KOPT-K1 (cell line): ENCODE measurements around the gene ARPC5.
"Not testable (repeated sequence)": the region's sequence is repeated elsewhere in the genome, so short reads cannot be mapped to it uniquely, and the experiment has no call there.

ENCODE experiments used
- H3K27ac ChIP-seq: fragments of 200-600 bp; sonication (generic); 2 replicates; pipeline ENCODE4 v1.5.1; 2016; ENCODE audit warnings: antibody characterized with exemption, mild to moderate bottlenecking, low read depth, low read length; ENCODE audit not compliant: poor library complexity, severe bottlenecking
- H3K36me3 ChIP-seq: fragments of 200-600 bp; sonication (generic); 2 replicates; pipeline ENCODE4 v1.5.1; 2017; ENCODE audit warnings: antibody characterized with exemption, mild to moderate bottlenecking, low read length, moderate library complexity; ENCODE audit not compliant: insufficient read depth
- H3K9me3 ChIP-seq: fragments of 200-600 bp; sonication (generic); 2 replicates; pipeline ENCODE4 v1.5.1; 2017; ENCODE audit warnings: antibody characterized with exemption, low read length, mild to moderate bottlenecking; ENCODE audit not compliant: insufficient read depth, poor library complexity, severe bottlenecking

ARPC5 gene

DNA sequence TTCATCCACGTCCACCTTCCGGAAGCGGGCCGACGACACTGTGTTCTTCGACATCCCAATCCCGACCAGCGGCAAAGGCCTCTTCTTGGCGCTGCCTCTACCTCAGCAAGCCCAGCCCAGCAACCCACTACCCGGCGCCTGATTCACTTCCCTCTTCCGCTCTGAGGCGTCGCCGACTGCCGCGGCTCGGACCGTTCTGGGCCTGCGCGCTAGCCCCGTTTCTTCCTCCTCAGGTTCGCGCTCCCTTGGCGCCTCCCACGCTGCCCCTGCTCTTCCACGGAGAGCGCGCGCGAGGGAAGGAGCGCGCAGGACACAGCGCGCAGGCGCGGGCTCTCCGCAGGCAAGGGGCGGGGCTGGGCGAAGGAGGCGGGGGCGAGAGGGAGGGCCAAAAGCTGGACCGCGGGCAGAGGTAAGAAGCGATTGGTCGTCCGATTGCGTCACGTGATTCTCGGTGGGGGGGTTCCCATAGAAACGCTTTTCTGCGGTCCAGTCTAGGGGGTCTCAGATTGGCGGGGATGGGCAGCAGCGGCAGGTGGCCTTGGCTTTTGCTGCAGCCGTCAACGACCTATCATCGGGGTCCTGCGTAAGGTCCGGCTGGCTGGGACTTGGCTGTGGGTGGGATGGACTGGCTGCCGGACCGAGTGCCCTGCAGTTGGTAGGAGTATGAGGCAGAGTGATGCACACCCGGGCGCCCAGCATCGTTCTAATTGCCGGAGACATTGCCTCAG is at the start of gene ARPC5:
Gene ARPC5, minus strand, starts transcription at position 178 of the 728 bp plus-strand sequence. Its CDS starts 124 bp downstream, at position 54.
- H3K9me3 ChIP-seq = no peaks in the 10 kb centered on the region
- peak within 1 kb of the TSS; percentile 75 for H3K27ac ChIP-seq
- H3K36me3 ChIP-seq = peaks cover 19% of the 10 kb centered on the region

DNA sequence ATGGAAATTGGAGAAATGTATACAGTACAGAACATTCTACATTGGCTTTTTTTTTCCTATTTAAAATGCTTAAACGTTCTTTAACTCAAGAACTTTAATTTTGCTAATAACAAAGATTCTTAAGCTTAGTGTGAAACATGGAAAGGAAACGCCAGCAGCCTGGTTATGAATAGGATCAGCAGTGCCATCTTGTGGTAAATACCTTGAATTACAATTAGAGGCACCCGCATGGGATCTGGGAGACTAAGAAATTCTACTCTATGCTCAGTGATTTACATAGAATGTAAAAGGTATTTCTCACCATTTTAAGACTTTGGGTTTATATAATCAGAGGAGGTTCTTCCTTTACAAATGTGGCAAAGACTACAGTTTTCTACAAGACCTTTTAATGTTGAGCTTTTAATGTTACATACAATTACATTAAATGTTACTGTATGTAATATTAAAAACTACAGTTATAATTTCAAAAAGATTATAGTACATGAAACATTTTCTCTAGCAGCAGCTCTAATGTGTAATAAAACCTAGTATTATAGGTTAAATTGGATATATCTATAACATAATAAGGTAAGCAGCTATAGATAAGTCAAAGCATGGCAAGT is 49.6 kb upstream of the ARPC5 start:
- no peaks in the 10 kb centered on the region for H3K9me3 ChIP-seq
- H3K27ac ChIP-seq = no peak overlapping the region
- H3K36me3 ChIP-seq = no peaks in the 10 kb centered on the region

GRCh38 chr1:183679363-183679762 is 43.8 kb upstream of the ARPC5 start:
- H3K36me3 ChIP-seq, H3K9me3 ChIP-seq, H3K27ac ChIP-seq: not testable (repeated sequence)

DNA sequence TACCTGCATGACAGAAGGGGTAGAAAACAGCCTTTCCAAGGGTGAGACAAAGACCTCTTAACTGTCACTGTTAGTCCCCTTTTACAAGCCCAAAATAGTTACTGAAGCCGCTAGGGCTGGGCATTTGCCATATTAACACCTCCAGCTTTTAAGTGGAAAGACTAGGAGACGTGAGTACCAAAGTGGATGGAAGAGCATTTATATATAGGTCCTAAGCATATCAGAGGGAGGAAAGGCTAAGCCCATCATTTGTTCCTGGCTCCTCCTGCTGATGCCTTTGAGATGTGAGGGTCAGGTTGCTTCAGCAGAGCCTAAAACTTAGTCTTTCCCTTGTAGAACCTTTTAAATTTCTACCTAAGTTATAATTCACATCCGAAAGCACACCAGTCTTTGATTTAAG is 43.2 kb upstream of the ARPC5 start:
- H3K9me3 ChIP-seq = no peaks in the 10 kb centered on the region
- no peaks in the 10 kb centered on the region for H3K36me3 ChIP-seq
- no peak overlapping the region for H3K27ac ChIP-seq

GRCh38 chr1:183676586-183677189 is 41.1 kb upstream of the ARPC5 start:
- no peak overlapping the region for H3K27ac ChIP-seq
- H3K9me3 ChIP-seq = peaks cover 1% of the 10 kb centered on the region
- H3K36me3 ChIP-seq = no peaks in the 10 kb centered on the region

DNA sequence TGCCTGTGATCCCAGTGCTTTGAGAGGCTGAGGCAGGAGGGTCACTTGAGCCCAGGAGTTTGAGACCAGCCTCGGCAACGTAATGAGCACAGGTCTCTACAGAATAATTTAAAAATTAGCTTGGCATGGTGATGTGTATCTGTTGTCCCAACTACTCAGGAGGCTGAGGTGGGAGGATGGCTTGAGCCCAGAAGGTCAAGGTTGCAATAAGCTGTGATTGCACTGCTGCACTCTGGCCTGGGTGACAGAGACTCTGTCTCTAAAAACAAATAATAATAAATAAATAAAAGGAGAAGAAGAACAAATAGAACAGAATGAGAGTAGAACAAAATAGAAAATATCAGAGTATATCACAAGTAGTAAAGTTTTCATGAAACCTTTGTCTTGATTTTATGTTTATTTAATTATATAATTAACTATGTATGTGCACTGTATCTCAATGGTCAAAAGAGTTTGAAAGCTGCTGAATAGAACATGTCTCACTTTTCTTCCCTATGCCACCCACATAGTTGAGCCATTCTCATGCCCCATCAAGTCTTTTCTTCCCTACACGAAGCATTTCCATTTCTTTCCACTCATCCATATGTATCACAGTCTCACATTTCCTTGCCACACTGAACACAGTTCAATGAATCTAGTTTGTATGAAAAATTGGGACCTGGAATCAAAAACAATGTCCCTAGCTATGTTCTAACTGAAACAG is 40.5 kb upstream of the ARPC5 start:
- H3K36me3 ChIP-seq = no peaks in the 10 kb centered on the region
- H3K9me3 ChIP-seq = peaks cover 8% of the 10 kb centered on the region
- H3K27ac ChIP-seq = no peak overlapping the region

DNA sequence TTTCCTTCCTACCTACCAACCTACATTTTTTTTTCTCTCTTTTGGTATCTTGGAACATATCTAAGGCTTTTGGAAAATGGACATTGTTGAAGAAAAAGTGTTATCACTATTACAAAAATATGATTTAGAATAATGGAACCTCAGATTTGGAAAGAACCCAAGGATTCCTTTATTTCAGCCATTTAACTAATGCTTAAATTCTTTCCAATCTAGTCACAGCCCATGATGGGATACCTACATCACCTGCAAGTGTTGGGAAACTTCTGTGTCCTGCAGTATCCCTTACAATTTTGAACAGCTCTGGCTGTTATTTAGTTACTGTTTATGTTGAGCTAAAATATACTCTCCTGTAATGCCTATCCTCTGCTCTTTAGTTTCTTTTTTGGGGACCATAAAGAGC is 39.8 kb upstream of the ARPC5 start:
- no peaks in the 10 kb centered on the region for H3K36me3 ChIP-seq

GRCh38 chr1:183674886-183675285 is 39.3 kb upstream of the ARPC5 start:
- H3K9me3 ChIP-seq = peaks cover 19% of the 10 kb centered on the region
- no peak overlapping the region for H3K27ac ChIP-seq
- H3K36me3 ChIP-seq = no peaks in the 10 kb centered on the region

More for the DNA sequence above, 39.8 kb upstream of the ARPC5 start:
- Histone ChIP-seq H3K9me3 (peaks cover 15% of the 10 kb centered on the region), H3K27ac (no peak overlapping the region)

- H3K27ac ChIP-seq = no peak overlapping the region
- H3K36me3 ChIP-seq = no peaks in the 10 kb centered on the region
- H3K9me3 ChIP-seq = peaks cover 19% of the 10 kb centered on the region
These were observed 38.8 kb upstream of the ARPC5 start for GRCh38 chr1:183674339-183674738.

DNA sequence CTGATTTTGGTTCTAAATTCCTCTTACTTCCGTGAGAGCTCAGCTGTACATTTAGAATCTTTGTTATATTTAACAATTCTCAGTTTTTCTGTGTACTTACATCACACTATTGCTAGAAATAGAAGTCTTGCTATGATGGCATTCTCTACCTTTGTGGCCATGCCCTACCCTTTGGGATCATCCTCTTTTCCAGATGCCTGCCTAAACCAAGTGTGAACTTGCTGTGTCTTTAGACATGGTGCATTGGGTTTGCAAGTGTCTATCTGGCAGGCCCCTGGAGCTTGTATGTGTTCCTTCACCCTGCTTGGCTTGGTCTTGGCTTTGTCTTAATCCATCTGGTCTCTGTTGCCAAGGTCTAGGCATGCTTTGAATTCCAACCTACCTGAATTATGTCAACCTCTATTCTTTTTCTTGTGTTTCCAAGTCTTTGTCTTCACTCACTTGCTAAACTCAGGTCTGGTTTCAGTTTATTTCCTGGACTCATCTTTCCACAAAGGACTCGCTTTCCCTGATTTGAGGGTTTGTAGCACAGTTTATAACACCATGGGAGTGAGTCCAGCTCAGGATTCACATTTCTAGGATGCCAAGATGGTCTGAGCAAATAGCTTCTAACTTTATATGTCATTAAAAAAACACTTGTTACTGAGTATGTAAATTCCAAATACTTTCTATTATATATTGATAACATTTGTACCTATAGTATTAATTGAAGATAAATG is 38.2 kb upstream of the ARPC5 start:
- Histone ChIP-seq H3K27ac (no peak overlapping the region), H3K9me3 (peaks cover 19% of the 10 kb centered on the region), H3K36me3 (no peaks in the 10 kb centered on the region)

GRCh38 chr1:183670169-183670568 is 34.6 kb upstream of the ARPC5 start:
- Histone ChIP-seq H3K27ac (no peak overlapping the region), H3K36me3 (no peaks in the 10 kb centered on the region), H3K9me3 (peaks cover 19% of the 10 kb centered on the region)

DNA sequence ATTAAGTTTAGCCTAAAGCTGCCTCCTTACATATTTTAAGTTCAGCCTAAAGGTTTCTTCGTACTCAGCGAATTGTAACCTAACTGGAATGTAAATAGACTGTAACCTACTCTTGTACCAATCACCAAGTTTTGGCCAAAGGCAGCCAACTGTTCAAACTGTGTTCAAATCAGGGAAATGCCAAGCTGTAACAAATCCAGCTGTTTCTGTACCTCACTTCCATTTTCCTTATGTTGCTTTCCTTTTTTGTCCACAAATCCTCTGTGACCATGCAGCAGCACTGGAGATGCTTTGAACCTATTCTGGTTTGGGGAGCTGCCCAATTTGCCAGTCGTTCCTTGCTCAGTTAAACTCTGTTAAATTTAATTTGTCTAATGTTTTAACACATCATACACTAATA is 20.8 kb upstream of the ARPC5 start:
- no peak overlapping the region for H3K27ac ChIP-seq
- no peaks in the 10 kb centered on the region for H3K36me3 ChIP-seq
- no peaks in the 10 kb centered on the region for H3K9me3 ChIP-seq

GRCh38 chr1:183655562-183656075 is 20.0 kb upstream of the ARPC5 start:
- H3K9me3 ChIP-seq = no peaks in the 10 kb centered on the region
- no peaks in the 10 kb centered on the region for H3K36me3 ChIP-seq
- no peak overlapping the region for H3K27ac ChIP-seq

GRCh38 chr1:183654706-183655105 is 19.1 kb upstream of the ARPC5 start:
- Histone ChIP-seq H3K27ac (no peak overlapping the region), H3K9me3 (no peaks in the 10 kb centered on the region), H3K36me3 (no peaks in the 10 kb centered on the region)
